OCI-LY7 (cell line): ENCODE data around the gene PCTP. TPM values are rescaled to one million over a fixed set of nuclear protein-coding genes. Genes with fewer than 3 reads are reported as not detected.

Source experiments
- BruUV-seq: library from RNA; stranded (reverse); fragments of 400-500 nt; replicated peaks from 2 replicates; lab custom pipeline; 2021; lab: Mats Ljungman, UMichigan
- CTCF ChIA-PET: fragments of 300-600 bp; sonication (Branson Sonifier 250); formaldehyde crosslinking; loops from one replicate; lab custom pipeline; 2022; ENCODE audit warnings: antibody characterized with exemption; ENCODE audit not compliant: unreplicated experiment; lab: Charles Lee
- POLR2A ChIA-PET: fragments of 300-600 bp; sonication (Branson Sonifier 250); formaldehyde crosslinking; loops from one replicate; lab custom pipeline; 2022; ENCODE audit warnings: antibody characterized with exemption; lab: Charles Lee
- DNase-seq: peaks from one replicate; pipeline ENCODE4 v3.0.0-alpha.2; 2015; ENCODE audit warnings: low spot score
- H2AFZ ChIP-seq: fragments of 200-600 bp; sonication (generic), shearing (Covaris generic); 2 replicates; pipeline ENCODE4 v1.6.1; 2014; ENCODE audit warnings: mild to moderate bottlenecking, antibody characterized with exemption, low read length, moderate library complexity
- H3K27ac ChIP-seq: fragments of 200-600 bp; sonication (generic); 2 replicates; pipeline ENCODE4 v1.5.1; 2014; ENCODE audit warnings: mixed run types, low read depth, mild to moderate bottlenecking, moderate library complexity, low read length, inconsistent platforms; ENCODE audit not compliant: poor library complexity, severe bottlenecking
- H3K36me3 ChIP-seq: fragments of 200-600 bp; sonication (generic); 2 replicates; pipeline ENCODE4 v1.6.1; 2014; ENCODE audit warnings: mild to moderate bottlenecking, antibody characterized with exemption, low read length, moderate library complexity, mixed read lengths; ENCODE audit not compliant: insufficient read depth
- H3K4me1 ChIP-seq: fragments of 200-600 bp; sonication (generic); 2 replicates; pipeline ENCODE4 v1.5.1; 2014; ENCODE audit warnings: mild to moderate bottlenecking, low read length; ENCODE audit not compliant: insufficient read depth, poor library complexity, severe bottlenecking
- H3K4me2 ChIP-seq: fragments of 200-600 bp; sonication (generic); 2 replicates; pipeline ENCODE4 v1.6.1; 2014; ENCODE audit warnings: mild to moderate bottlenecking, low read length
- H3K4me3 ChIP-seq: fragments of 200-600 bp; sonication (generic); 2 replicates; pipeline ENCODE4 v1.5.1; 2014; ENCODE audit warnings: mild to moderate bottlenecking, low read depth, low read length; ENCODE audit not compliant: poor library complexity, severe bottlenecking
- H3K79me2 ChIP-seq: fragments of 200-600 bp; sonication (generic); 2 replicates; pipeline ENCODE4 v1.6.1; 2016; ENCODE audit warnings: low read depth, mild to moderate bottlenecking, low read length, moderate library complexity, mixed read lengths; ENCODE audit not compliant: insufficient read depth
- H3K9me2 ChIP-seq: fragments of 200-600 bp; sonication (generic); 2 replicates; pipeline ENCODE4 v1.6.1; 2016; ENCODE audit warnings: mild to moderate bottlenecking, low read length, mixed read lengths; ENCODE audit not compliant: insufficient read depth
- H3K9me3 ChIP-seq: fragments of 200-600 bp; sonication (generic); 2 replicates; pipeline ENCODE4 v1.6.1; 2014; ENCODE audit warnings: mild to moderate bottlenecking, mixed run types, low read length, mixed read lengths
- H4K20me1 ChIP-seq: fragments of 200-600 bp; sonication (generic); 2 replicates; pipeline ENCODE4 v1.6.1; 2014; ENCODE audit warnings: mild to moderate bottlenecking, antibody characterized with exemption, low read length, moderate library complexity, mixed read lengths; ENCODE audit not compliant: insufficient read depth
- CTCF ChIP-seq: fragments of 200-600 bp; sonication (generic); conservative IDR thresholded peaks from 2 replicates; pipeline ENCODE4 v1.5.1; 2014; ENCODE audit warnings: mild to moderate bottlenecking, antibody characterized with exemption, low read length, moderate library complexity, mixed read lengths
- EZH2phosphoT487 ChIP-seq: fragments of 200-600 bp; sonication (generic); IDR thresholded peaks from 2 replicates; pipeline ENCODE4 v1.6.1; 2018; ENCODE audit warnings: low read depth, borderline replicate concordance, mild to moderate bottlenecking, mixed run types, antibody characterized with exemption, low read length, moderate library complexity, mixed read lengths
- intact Hi-C: fragments of 100-400 bp; cut with micrococcal nuclease; formaldehyde crosslinking; loops from one replicate; pipeline ENCODE4 v1.10.0; 2022; ENCODE audit not compliant: unreplicated experiment
- total RNA-seq, 2 experiments: library from RNA; depleted of rRNA in 1 of 2; stranded (reverse); fragments of >200 nt in 1 of 2; shearing (Covaris generic) in 1 of 2; gene quantifications; 2 replicates each; pipeline ENCODE4 v1.2.3, GENCODE V29; 2014 to 2022

Gene PCTP
- total RNA-seq, 2 experiments from 2014 or later = 6.1 to 9.4 TPM

- DNase-seq = no peak
- ChIA-PET CTCF (no interaction called here), POLR2A (interaction anchor here (0.5 to 1.2 kb wide), 2 partner anchors 183 to 365 kb away, joined by 3 to 4 read pairs; no protein-coding TSS in a partner anchor)
- Histone ChIP-seq H3K4me2 (no peak overlapping the region), H3K4me3 (no peak overlapping the region), H2AFZ (no peak overlapping the region), H3K79me2 (no peaks in the 10 kb centered on the region), H3K9me2 (no peaks in the 10 kb centered on the region), H3K36me3 (no peaks in the 10 kb centered on the region), H3K27ac (no peak overlapping the region), H3K9me3 (no peaks in the 10 kb centered on the region), H3K4me1 (no peaks in the 10 kb centered on the region), H4K20me1 (no peaks in the 10 kb centered on the region)
- TF ChIP-seq CTCF (no peak), EZH2phosphoT487 (no peak)
- BruUV-seq = no TSS peak
- intact Hi-C loops = no loop called here
These were observed 33.4 kb upstream of the PCTP start for GRCh38 chr17:55717432-55717831.

- ChIA-PET POLR2A (interaction anchor here (0.5 to 1.2 kb wide), 2 partner anchors 184 to 365 kb away, joined by 3 to 4 read pairs; no protein-coding TSS in a partner anchor), CTCF (interaction anchor here (0.6 kb wide), 1 partner anchor 9 kb away, joined by 3 read pairs; no protein-coding TSS in a partner anchor)
- no peaks in the 10 kb centered on the region for H3K9me3 ChIP-seq
- no peak overlapping the region for H3K27ac ChIP-seq
- intact Hi-C loops = loop anchor here (1.0 kb wide), 1 partner anchor 192 kb away; no protein-coding TSS in a partner anchor
- no peaks in the 10 kb centered on the region for H4K20me1 ChIP-seq
- DNase-seq = peak; percentile 72
- H3K36me3 ChIP-seq = no peaks in the 10 kb centered on the region
- no peak overlapping the region for H2AFZ ChIP-seq
- no peak overlapping the region for H3K4me2 ChIP-seq
- H3K4me1 ChIP-seq = no peaks in the 10 kb centered on the region
- H3K4me3 ChIP-seq = no peak overlapping the region
- TF ChIP-seq EZH2phosphoT487 = no peak
- peak; percentile 93 for TF ChIP-seq CTCF
- no peaks in the 10 kb centered on the region for H3K9me2 ChIP-seq
- no TSS peak for BruUV-seq
- H3K79me2 ChIP-seq = no peaks in the 10 kb centered on the region
These were observed 32.7 kb upstream of the PCTP start for GRCh38 chr17:55717898-55718735.
